Upper lobe of left lung (tissue), 4 donors: ENCODE measurements around the gene SERPINB12.

ENCODE experiments used
- CTCF ChIP-seq, 6 experiments: fragments of 450-650 bp in 4 of 6; fragments of 200-600 bp in 2 of 6; sonication (generic) in 2 of 6; IDR thresholded peaks; one replicate each; pipeline ENCODE4 v1.5.1; 2016 to 2019; ENCODE audit warnings: antibody characterized with exemption in 6 of 6
- POLR2A ChIP-seq, 4 donors: fragments of 450-650 bp; IDR thresholded peaks; one replicate each; pipeline ENCODE4 v1.5.1; 2016 to 2017; ENCODE audit warnings: antibody characterized with exemption in 4 of 4, mild to moderate bottlenecking in 2 of 4

- no peak for TF ChIP-seq CTCF (IDR thresholded peaks at IDR 0.05)
- TF ChIP-seq POLR2A (IDR thresholded peaks at IDR 0.05) = no peak
Observed at GRCh38 chr18:63528863-63529492, 13.2 kb upstream of the SERPINB12 start.
